ENCODE data around the gene BOLA2.
"Not testable (repeated sequence)": the region's sequence is repeated elsewhere in the genome, so short reads cannot be mapped to it uniquely, and the experiment has no call there.

Gene BOLA2

GRCh38 chr16:29454269-29454668 is at the start of gene BOLA2, which contains the start of gene SLX1B:
Gene BOLA2, minus strand, starts transcription at chr16:29454351. Its CDS starts 98 bp downstream, at chr16:29454253.
Gene SLX1B, plus strand, starts transcription at chr16:29454533.
- DNase-seq = not testable (repeated sequence)

GRCh38 chr16:29482276-29482675 is 28.1 kb upstream of the BOLA2 start:
- not testable (repeated sequence) for DNase-seq

GRCh38 chr16:29472065-29472464 is 17.9 kb upstream of the BOLA2 start:
- DNase-seq = not testable (repeated sequence)

- DNase-seq = not testable (repeated sequence)
Measured at GRCh38 chr16:29469660-29470059, 15.5 kb upstream of the BOLA2 start.

GRCh38 chr16:29467654-29468366 is 13.7 kb upstream of the BOLA2 start:
- not testable (repeated sequence) for DNase-seq

GRCh38 chr16:29466904-29467303 is 12.8 kb upstream of the BOLA2 start:
- DNase-seq = not testable (repeated sequence)

- DNase-seq = not testable (repeated sequence)
Measured at GRCh38 chr16:29465985-29466824, 12.1 kb upstream of the BOLA2 start.

- not testable (repeated sequence) for DNase-seq
Measured at GRCh38 chr16:29460647-29461030, 6.5 kb upstream of the BOLA2 start.

- not testable (repeated sequence) for DNase-seq
Measured at GRCh38 chr16:29459706-29460646, 5.8 kb upstream of the BOLA2 start, which contains the start of gene SULT1A4. Gene SULT1A4, plus strand, starts transcription at chr16:29459913. Its CDS starts 1,473 bp downstream, at chr16:29461386.

- not testable (repeated sequence) for DNase-seq
Measured at GRCh38 chr16:29457660-29458059, 3.5 kb upstream of the BOLA2 start.

GRCh38 chr16:29454828-29455227 is 677 bp upstream of the BOLA2 start:
- not testable (repeated sequence) for DNase-seq

- not testable (repeated sequence) for DNase-seq
Measured at GRCh38 chr16:29453754-29454153, 397 bp downstream of the BOLA2 start.

- DNase-seq = not testable (repeated sequence)
Measured at GRCh38 chr16:29425390-29425789, 28.8 kb downstream of the BOLA2 start.

GRCh38 chr16:29423587-29423986 is 30.6 kb downstream of the BOLA2 start:
- not testable (repeated sequence) for DNase-seq

- not testable (repeated sequence) for DNase-seq
Measured at GRCh38 chr16:29405249-29405648, 48.9 kb downstream of the BOLA2 start.

Measured in NCI-H2029 (cell line).